Fibroblast of skin of abdomen (primary cell): ENCODE data around the gene TBX5.

Source experiments
- DNase-seq: peaks from one replicate; pipeline ENCODE4 v3.0.0-alpha.2; 2013

The TBX5 gene

DNA sequence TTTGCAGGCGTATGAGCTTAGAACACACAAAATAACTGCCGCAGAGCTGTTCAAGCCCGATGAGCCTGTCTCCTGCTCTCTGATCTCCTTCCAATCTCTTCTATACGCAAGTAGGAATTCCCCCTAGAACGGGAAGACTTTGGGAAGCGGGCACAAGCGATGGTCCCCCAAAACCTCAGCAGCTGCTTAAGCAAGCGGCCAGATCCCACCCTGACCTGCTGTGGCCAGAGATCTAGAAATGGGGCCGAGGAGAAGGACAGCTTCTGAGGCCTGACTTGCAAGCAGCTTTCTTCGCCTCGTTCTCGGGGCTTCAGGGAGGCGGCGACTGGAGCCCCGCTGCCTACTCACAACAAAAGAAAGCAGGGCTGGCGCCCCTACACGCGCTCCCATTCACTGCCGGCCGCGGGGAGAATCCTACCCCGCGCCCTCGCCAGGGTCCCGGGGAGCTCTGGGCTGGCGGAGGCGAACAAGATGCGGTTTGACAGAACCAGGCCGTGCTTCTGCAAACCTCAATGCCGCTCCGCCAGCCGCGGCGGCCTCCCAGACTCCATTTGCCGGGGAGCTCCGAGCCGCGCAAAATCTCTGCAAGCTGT lies 922 bp downstream of the TBX5 start:
- DNase-seq = peak; percentile 36

DNA sequence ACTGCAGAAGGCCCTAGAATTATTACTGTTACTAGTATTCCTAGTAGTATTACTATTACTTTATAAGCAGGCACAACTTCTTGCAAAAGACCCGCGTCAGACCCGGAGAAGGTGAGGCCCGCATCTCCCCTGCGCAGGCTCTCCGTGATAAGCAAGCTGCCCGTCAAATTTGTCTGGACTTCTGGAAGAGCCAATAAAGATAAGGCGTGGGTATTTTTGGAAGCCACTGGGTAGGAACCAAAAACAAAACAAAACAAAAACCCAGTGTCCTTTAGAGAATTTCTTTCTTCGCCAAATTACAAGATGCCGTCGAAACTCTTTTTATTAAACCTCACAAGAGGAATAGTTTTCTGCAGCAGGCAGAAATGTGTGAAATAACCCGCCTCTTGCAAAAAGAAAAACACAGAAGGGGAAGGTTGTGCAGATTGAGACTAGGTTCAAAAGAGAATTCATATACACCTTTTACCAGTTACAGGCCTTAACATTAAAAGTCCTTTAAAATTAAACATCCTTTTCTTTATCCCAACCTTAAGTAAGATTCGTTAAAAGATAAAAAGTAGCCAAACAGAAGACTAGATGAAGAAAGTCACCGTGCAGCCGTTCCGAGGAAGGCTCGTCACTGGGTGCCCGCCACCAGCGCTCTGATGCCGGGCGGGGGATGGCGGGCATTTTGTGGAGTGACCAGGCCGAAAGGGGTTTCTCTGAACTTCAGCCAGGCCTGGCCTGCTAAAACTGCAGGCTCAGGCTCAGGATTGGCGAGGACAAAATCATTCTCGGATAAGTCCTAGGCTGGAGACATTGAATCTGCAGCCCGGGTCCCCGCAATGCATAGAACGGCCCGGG lies 1.6 kb downstream of the TBX5 start:
- peak; percentile 46 for DNase-seq

GRCh38 chr12:114403690-114404066 lies 2.3 kb downstream of the TBX5 start:
- DNase-seq = peak; percentile 68

DNA sequence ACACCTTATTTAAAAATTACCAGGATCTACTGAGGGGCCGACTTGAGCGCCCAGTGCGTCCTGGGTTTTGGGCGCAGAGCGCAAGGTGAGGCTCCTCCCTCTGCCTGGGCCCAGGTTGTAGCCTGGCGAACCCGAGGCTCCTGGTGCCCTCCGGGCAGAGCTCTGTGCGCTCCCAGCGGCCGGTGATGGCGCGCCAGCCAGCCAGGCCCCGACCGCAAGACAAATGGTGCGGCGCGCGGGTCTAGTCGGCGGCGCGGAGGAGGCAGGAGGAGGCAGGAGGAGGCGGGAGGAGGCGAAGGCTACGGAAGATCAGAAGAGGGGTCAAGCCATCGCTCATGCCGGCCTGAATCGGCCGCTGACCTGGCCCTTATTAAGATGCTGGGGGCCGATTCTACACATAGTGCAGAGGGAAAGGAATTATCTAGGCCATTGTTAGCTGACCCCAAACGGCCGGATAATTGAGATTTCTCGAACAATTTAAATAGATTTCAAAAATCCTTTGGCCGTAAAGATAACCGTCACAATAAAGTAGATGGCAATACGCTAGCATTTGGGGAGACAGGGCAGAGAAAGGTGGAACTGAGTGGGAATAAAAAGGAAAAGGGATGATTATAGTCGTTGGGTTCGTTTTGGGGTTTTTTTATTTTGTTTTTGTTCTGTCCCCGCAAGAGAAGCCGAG lies 2.8 kb downstream of the TBX5 start:
- peak; percentile 75 for DNase-seq

- no peak for DNase-seq
Observed at GRCh38 chr12:114402084-114402717, 3.7 kb downstream of the TBX5 start.

GRCh38 chr12:114401328-114402083 lies 4.4 kb downstream of the TBX5 start:
- DNase-seq = peak; percentile 66

DNA sequence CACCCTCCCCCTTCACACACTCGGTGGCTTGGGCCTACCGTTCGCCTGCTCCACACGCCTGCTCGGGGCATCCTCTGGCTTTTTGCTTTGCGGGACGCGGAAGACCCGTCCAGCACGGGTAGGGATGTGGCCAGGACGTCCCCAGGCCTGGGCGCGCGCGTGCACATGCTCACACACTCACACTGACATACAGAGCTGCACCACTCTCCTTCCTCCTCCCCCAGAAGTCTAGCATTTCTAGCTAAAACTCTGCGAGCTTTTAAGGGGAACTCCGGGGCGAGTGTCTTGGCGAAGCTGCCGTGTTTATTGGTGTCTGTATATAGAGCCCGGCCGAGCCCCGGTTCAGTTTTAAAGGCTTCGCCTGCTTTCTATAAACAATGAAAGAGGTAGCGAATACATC lies 5.0 kb downstream of the TBX5 start:
- DNase-seq = peak; percentile 92

DNA sequence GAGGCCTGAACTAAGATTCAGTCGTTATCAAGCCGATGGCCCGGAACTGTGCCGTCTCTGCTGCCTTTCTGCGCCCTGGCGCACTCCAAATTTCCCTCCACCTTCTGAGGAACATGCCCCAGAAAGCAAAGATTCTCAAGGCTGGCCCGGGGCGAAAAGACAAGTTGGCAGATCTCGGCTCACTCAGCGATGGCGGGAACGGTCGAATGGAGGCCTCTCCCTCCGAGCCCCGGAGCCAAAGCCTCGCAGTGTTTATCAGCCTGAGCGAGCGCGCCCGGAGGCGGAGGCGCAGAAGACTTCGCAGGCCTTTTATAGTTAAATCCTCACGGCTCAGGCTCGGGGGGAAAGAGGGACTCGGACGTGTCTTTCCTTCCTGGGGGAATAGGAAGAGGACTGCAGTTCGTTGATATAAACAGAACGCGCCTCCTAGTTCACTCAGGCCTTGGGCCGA lies 5.6 kb downstream of the TBX5 start:
- peak; percentile 43 for DNase-seq

- DNase-seq = peak; percentile 51
Observed at GRCh38 chr12:114399664-114400211, 6.2 kb downstream of the TBX5 start.

DNA sequence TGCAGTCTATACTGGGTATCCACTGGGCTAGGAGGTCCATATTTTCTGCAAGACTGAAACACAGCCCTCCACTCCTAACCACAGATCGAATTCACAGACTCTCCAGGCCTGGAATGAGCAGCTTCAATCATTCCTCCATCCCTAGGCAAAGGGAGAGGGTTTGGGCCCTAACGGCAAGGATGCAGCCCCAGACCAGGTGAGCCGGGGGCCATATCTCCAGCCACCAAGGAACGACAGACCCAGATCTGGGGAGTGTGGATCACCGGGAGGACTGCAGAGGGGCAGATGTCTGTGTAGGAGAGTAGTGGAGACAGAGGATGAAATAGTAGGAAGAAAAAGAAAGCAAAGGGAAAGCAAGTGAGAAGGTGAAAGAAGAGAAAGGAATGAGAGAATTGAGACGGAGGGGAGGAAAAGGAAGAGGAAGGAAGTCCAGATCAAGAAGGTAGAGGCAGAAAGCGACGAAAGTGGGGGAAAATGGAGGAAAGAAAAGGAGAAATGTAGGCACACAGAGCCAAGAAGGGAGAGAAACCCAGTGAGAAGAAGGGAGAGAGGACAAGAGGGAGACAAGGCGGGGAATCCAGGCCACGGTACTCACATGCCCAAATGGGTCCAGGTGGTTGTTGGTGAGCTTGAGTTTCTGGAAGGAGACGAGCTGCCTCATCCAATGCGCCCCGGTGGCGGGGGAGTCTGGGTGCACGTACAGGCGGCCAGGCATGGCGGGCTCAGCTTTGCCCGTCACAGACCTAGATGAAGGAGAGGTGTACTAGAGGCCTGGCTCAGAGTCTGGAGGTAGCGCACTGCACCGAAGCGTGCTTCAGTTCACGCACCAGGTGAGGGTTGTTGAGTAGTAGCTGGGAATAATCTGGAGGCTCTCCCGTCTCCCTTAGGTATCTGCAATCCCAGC lies 7.7 kb downstream of the TBX5 start:
- DNase-seq = no peak

DNA sequence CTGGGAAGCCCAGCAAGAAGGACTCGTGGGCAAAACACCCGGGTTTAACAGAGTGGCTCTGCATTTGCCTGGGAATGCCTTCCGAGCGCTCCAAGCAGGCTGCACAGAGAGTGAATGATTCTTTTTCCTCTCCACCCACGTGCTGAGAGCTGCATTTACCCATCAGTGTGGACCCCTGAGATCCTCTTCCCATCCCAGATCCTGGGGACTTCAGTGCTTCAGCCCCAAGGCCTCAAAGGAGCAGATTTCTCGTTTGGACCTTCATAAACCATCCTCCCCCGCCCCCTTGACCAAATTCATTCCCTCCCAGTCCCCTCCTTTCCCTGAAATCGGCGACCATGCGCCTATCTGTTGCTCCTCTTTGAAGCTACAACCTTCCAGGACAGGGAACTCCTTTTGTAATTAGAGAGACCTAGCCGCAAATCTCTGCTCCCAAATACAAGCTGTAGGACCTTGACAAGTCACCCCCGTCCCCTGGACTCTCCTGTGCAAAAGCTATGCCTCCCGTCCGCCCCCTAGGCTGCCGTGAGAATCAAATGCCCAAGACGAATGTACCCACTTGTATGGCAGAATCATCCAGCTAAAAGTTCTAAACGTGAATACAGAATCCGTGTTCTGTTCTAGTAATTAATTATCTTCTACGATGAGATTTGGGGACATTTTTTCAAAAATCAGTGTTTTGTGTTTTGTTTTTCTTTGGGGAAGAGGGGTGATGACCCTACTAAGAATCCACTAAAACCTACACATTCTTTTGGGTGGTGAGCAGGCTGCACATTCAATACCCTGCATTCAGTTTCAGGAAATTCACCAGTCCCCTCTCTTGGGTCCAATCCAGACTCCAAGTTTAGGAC lies 8.8 kb downstream of the TBX5 start:
- DNase-seq = no peak

- DNase-seq = no peak
Observed at GRCh38 chr12:114396153-114396868, 9.6 kb downstream of the TBX5 start.

DNA sequence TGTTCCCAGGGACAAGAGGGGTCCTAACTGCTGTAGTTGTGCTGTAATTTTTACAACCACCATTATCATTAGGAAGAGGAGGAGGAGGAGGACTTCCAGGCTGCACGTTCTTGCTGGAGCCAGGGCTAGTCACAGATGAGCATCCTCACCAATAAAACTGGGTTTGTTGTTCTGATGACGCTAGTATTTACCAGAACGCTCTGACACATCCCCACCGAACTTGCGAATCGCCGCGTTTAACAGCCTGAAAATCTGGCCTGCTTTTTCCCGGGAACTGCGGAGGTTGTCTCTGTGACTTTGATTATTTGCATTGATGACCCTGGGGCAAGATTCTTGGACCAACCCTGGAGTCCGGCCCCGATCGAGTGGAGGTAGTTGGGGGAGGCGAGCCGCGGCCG lies 10.2 kb downstream of the TBX5 start:
- peak; percentile 20 for DNase-seq

DNA sequence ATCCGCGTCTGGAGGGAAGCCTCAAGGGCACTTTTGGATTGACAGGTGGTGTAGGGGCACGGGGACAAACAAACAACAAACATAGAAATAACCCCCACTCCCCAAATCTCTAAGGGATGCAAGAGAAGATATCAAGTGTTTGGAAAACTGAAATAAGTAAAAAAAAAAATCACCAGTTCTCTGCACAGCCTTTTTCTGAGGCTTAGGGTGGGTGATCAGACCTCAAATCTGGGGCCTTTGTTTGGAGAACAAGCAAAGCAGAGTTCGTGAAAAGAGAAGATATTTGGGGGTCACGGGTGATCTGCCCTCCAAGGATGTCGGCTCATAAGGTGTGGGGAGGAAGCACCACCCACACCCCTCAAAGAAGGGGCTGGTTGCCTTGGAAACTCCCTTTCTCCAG lies 10.7 kb downstream of the TBX5 start:
- DNase-seq = no peak

DNA sequence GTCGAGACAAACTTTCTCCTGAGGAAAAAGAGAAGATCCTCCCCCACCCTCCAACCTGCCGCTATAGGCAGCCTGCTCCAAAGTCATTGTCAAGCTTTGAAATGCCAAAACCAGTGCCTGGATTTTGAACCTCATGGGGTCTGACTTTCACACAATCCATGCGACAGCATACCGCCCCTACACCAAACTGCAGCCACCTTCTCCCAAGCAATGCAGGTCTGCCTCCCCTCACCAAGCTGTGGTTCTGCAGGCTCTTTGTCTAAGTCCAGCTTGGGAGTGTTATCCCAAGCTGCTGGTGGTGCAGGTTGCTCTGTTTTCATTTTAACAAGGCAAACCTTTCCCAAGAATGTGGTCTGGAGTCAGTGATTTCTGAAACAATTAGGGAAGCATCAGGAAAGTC lies 12.4 kb downstream of the TBX5 start:
- DNase-seq = no peak

DNA sequence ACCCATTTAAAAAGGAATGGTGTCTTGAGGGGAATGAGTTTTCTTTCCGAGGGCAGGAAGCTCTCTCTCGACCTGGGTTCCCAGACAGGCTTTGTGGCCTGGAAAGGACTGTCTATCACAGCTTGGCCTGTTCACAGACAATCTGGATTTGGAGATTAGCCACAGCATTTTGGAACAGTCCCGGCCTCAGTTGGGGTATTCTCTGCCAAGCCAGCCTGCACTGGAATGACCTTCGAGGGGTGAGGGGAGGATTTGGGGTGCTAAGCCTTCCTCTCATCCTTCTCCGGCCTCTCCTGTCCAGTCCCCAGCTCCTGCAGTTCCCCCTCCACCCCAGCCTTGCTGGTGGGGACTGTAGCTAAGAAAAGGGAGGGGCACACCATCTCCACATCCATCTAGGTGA lies 13.0 kb downstream of the TBX5 start:
- DNase-seq = no peak

DNA sequence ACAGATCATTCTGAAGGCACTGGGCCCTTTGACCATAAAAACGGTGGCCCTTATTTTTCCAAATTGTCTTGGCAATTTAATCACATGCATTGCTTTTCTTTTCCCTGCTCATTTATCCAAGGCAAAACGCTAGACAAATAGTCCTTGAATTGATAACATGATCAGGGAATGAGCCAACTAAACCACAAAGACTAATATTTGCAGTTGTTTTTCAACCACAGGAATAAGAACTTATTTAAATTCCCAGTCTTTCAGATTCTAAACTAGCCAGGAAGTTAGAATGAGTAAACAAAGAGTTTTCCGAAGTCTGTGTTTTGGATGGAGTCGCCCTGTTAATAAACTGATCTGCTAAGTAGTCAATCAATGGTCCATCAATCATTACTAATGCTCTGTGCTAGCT lies 14.9 kb downstream of the TBX5 start:
- DNase-seq = peak; percentile 37

- DNase-seq = peak; percentile 97
Observed at GRCh38 chr12:114384739-114385138, 21.2 kb downstream of the TBX5 start.

DNA sequence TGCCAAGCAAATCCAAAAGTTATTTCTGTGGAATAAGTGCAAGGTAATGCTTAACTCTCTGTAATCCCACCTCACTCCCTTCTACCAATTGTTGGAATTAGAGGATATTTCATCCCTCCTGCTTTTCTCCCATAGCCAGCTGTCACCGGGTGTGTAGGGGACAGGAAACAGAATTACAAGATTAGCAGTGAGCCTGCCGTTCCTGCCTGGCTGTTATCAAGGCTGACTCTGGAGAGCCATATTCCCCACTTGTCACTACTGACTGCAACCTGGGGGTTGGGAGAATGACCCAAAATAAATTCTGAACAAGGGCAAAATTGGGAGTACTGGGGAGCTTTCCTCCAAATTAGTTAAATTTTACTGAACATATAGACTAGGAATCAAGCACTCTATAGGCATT lies 24.8 kb downstream of the TBX5 start:
- no peak for DNase-seq
